Gastrocnemius medialis (tissue), 4 donors: Measurements from ENCODE around the gene NBPF1. TPM values are rescaled to one million over a fixed set of nuclear protein-coding genes. Genes with fewer than 3 reads are reported as not detected.
A peak's percentile ranks its signal among the peaks of the same experiment; 100 is the strongest.
"Not testable (repeated sequence)": the region's sequence is repeated elsewhere in the genome, so short reads cannot be mapped to it uniquely, and the experiment has no call there.

Source experiments
- ATAC-seq, 2 donors: fragments of 150-250 bp; one replicate each; pipeline ENCODE4 v1.9.1; 2016
- DNase-seq, 2 donors: peaks; one replicate each; pipeline ENCODE4 v3.0.0-alpha.2; 2019
- H3K27ac ChIP-seq, 4 donors: fragments of 200-600 bp; sonication (generic); 1 replicate in 1 of 4; 2 replicates in 3 of 4; pipeline ENCODE4 v1.5.1; 2016 to 2018; ENCODE audit warnings: mild to moderate bottlenecking in 2 of 4, moderate library complexity in 1 of 4
- H3K27me3 ChIP-seq, 3 donors: fragments of 200-600 bp; sonication (generic) in 2 of 3; 1 replicate in 1 of 3; 2 replicates in 2 of 3; pipeline versions ENCODE4 v1.5.1 to v1.6.0; 2016 to 2019; ENCODE audit warnings: mild to moderate bottlenecking in 1 of 3, moderate library complexity in 1 of 3
- H3K36me3 ChIP-seq, 2 donors: fragments of 200-600 bp; sonication (generic) in 1 of 2; one replicate each; pipeline ENCODE4 v1.5.1; 2017 to 2018
- H3K4me1 ChIP-seq, 2 donors: fragments of 200-600 bp; sonication (generic) in 1 of 2; one replicate each; pipeline ENCODE4 v1.5.1; 2016 to 2017; ENCODE audit warnings: mild to moderate bottlenecking in 2 of 2
- H3K4me3 ChIP-seq, 4 donors: fragments of 200-600 bp; sonication (generic) in 3 of 4; 1 replicate in 1 of 4; 2 replicates in 3 of 4; pipeline ENCODE4 v1.5.1; 2016 to 2019; ENCODE audit warnings: mild to moderate bottlenecking in 2 of 4
- H3K9me3 ChIP-seq, 3 donors: fragments of 200-600 bp; sonication (generic) in 2 of 3; 1 replicate in 1 of 3; 2 replicates in 2 of 3; pipeline ENCODE4 v1.5.1; 2016 to 2019
- CTCF ChIP-seq, 5 experiments: fragments of 450-650 bp in 3 of 5; fragments of 200-600 bp in 2 of 5; sonication (generic) in 2 of 5; IDR thresholded peaks in 4 of 5; conservative IDR thresholded peaks in 1 of 5; 1 replicate in 4 of 5; 2 replicates in 1 of 5; pipeline ENCODE4 v1.5.1; 2016 to 2019; ENCODE audit warnings: antibody characterized with exemption in 5 of 5, mild to moderate bottlenecking in 3 of 5, moderate library complexity in 3 of 5
- POLR2A ChIP-seq, 2 donors: fragments of 450-650 bp; IDR thresholded peaks; one replicate each; pipeline ENCODE4 v1.6.1; 2017; ENCODE audit warnings: antibody characterized with exemption in 2 of 2, mild to moderate bottlenecking in 2 of 2, moderate library complexity in 2 of 2
- in situ Hi-C, 4 donors: fragments of 200-750 bp; cut with MboI; loops; one replicate each; pipeline versions ENCODE4 v1.15.0 to v1.8.0; 2017; ENCODE audit warnings: low sequenced_read_pairs in 4 of 4
- intact Hi-C: fragments of 100-400 bp; cut with DNase I; formaldehyde crosslinking; loops from one replicate; pipeline ENCODE4 v1.15.1; 2023; ENCODE audit warnings: low total_unique reads
- total RNA-seq, 4 donors: library from RNA; depleted of rRNA; stranded (reverse); fragments of >200 nt; gene quantifications; one replicate each; pipeline versions ENCODE4 v1.1.0 to v1.2.3, GENCODE V29; 2016

NBPF1 gene
- total RNA-seq, 4 donors from 2014 or later = 6.6 to 20.0 (median 11.2) TPM

- Histone ChIP-seq H3K9me3 (no peaks in the 10 kb centered on the region), H3K27me3 (peaks cover 0 to 9% (median 5%) of the 10 kb centered on the region in 3 donors), H3K4me1 (peaks cover 46 to 58% of the 10 kb centered on the region in 2 donors), H3K4me3 (peak overlapping the region; percentile 67 to 99 (median 75)), H3K36me3 (peaks cover 0 to 10% of the 10 kb centered on the region in 2 donors), H3K27ac (peak overlapping the region; percentile 83 to 95 (median 86))
- ATAC-seq = peak; percentile 18 to 30
- intact Hi-C loops = loop anchor here (2.0 kb wide), 1 partner anchor 31 kb away; the partner anchor contains the start of gene NBPF1
- DNase-seq = no peak
- no peak for TF ChIP-seq CTCF (IDR thresholded peaks at IDR 0.05 in 4 of 5, conservative IDR thresholded peaks at IDR 0.05 in 1 of 5)
- no peak for TF ChIP-seq POLR2A (IDR thresholded peaks at IDR 0.05)
- in situ Hi-C loops = loop anchor here in 1 of 4 donors (25.0 kb wide), 1 partner anchor 132 kb away; the partner anchor contains the start of gene RNU1-1
These were observed 30.8 kb upstream of the NBPF1 start for GRCh38 chr1:16644193-16644481.

- H3K27me3 ChIP-seq, H3K9me3 ChIP-seq, ATAC-seq: not testable (repeated sequence)
- intact Hi-C loops (loop anchor here (2.0 kb wide), 1 partner anchor 31 kb away; the partner anchor contains the start of gene NBPF1), in situ Hi-C loops (loop anchor here in 1 of 4 donors (25.0 kb wide), 1 partner anchor 131 kb away; the partner anchor contains the start of gene RNU1-1)
- Histone ChIP-seq H3K36me3 (peaks cover 0 to 10% of the 10 kb centered on the region in 2 donors), H3K4me1 (peaks cover 51 to 63% of the 10 kb centered on the region in 2 donors), H3K4me3 (peak overlapping the region; percentile 67 to 99 (median 75)), H3K27ac (peak overlapping the region; percentile 83 to 95 (median 86))
- peak; percentile 10 to 33 for DNase-seq
These were observed 30.3 kb upstream of the NBPF1 start for GRCh38 chr1:16643476-16644192.

- H3K9me3 ChIP-seq, intact Hi-C loops, H3K27me3 ChIP-seq, ATAC-seq: not testable (repeated sequence)
- DNase-seq = peak; percentile 5 to 26
- Histone ChIP-seq H3K36me3 (peaks cover 0 to 10% of the 10 kb centered on the region in 2 donors), H3K27ac (peak overlapping the region; percentile 0 to 95 (median 83)), H3K4me1 (peaks cover 56 to 68% of the 10 kb centered on the region in 2 donors), H3K4me3 (peak overlapping the region; percentile 67 to 99 (median 75))
- in situ Hi-C loops = loop anchor here in 1 of 4 donors (25.0 kb wide), 1 partner anchor 131 kb away; the partner anchor contains the start of gene RNU1-1
These were observed 29.6 kb upstream of the NBPF1 start for GRCh38 chr1:16643001-16643411.

DNA sequence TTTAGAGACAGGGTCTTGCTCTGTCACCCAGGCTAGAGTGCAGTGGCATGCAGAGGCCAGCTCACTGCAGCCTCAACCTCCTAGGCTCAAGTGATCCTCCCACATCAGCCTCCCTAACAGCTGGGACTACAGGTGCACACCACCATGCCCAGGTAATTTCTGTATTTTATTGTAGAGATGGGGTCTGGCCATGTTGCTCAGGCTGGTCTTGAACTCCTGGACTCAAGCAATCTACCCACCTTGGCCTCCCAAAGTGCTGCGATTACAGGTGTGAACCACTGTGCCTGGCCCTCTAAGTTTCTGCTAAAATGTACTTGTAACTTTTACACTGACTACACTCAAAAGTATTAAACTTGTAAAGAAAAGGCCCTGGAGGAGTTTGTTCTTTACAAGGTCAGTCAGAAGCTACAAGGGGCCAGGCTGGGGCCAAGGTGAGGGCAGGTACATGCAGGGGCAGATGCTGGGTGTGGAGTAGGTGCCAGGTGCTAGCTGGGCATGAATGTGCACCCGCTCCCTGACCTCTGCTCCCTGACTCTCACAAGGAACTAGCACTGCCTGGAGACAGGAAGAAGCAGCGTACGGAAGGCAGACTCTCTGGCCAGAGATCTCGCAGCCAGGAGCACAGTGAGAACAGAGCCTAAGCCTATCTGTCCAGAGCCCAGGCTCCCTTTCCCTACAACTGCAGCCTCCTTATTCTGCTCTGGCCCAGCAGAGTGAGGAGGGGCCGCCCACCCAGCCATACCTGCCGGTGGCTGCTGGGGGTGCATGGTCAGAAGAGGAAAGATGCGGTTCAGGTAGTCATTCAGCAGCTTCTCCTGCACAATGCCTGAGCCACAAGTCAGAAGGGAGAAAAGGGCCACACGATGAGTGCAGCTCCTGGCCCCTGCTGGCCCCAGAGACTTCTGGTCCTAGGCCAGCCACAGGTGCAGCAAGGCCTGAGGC is 28.9 kb upstream of the NBPF1 start:
- peak in 1 of 2 donors; percentile 1 for DNase-seq

DNA sequence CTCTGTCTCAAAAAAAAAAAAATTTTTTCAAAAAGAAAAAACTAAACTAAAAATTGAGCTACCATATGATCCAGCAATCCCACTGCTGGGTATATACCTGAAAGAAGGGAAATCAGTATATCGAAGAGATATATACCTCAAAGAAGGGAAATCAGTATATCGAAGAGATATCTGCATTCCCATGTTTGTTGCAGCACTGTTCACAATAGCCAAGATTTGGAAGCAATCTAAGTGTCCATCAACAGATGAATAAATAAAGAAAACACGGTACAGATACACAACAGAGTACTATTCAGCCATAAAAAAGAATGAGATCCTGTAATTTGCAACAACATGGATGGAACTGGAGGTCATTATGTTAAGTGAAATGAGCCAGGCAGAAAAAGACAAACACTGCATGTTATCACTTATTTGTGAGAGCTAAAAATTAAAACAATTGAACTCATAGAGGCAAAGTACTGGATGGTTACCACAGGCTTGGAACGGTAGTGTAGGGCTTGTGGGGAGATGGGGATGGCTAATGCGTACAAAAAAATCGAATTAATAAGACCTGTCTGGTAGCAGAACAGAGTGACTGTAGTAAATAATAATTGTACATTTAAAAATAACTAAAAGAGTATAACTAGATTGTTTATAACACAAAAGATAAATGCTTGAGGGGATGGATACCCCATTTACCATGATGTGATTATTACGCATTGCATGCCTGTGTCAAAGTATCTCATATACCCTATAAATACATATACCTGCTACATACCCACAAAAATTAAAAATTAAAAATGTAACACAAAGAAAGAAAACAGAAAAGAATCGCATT is 28.0 kb upstream of the NBPF1 start:
- intact Hi-C loops, H3K4me3 ChIP-seq, H3K27me3 ChIP-seq, H3K9me3 ChIP-seq, ATAC-seq: not testable (repeated sequence)
- peaks cover 61 to 79% of the 10 kb centered on the region in 2 donors for H3K4me1 ChIP-seq
- H3K27ac ChIP-seq = peak overlapping the region; percentile 74 to 89 (median 82)
- in situ Hi-C loops = loop anchor here in 1 of 4 donors (25.0 kb wide), 1 partner anchor 129 kb away; the partner anchor contains the start of gene RNU1-1
- peak in 1 of 2 donors; percentile 0 for DNase-seq
- H3K36me3 ChIP-seq = peaks cover 0 to 10% of the 10 kb centered on the region in 2 donors

More for the DNA sequence above, 28.9 kb upstream of the NBPF1 start:
- H3K27me3 ChIP-seq, ATAC-seq, H3K9me3 ChIP-seq, intact Hi-C loops: not testable (repeated sequence)
- in situ Hi-C loops = loop anchor here in 1 of 4 donors (25.0 kb wide), 1 partner anchor 130 kb away; the partner anchor contains the start of gene RNU1-1
- Histone ChIP-seq H3K4me3 (peak overlapping the region in 1 of 4 donors; percentile 81), H3K4me1 (peaks cover 56 to 73% of the 10 kb centered on the region in 2 donors), H3K27ac (peak overlapping the region in 3 of 4 donors; percentile 83 to 95 (median 83)), H3K36me3 (peaks cover 0 to 10% of the 10 kb centered on the region in 2 donors)
